Activated T-cell treated with anti-CD3 and anti-CD28 coated beads, Interleukin-2, amount 50 U/mL, for 1 hour (primary cell): ENCODE data around the gene MED7.
"Not testable (repeated sequence)": the region's sequence is repeated elsewhere in the genome, so short reads cannot be mapped to it uniquely, and the experiment has no call there.

Source experiments
- DNase-seq: peaks from one replicate; pipeline ENCODE4 v3.0.0-alpha.2; 2020

Gene MED7

DNA sequence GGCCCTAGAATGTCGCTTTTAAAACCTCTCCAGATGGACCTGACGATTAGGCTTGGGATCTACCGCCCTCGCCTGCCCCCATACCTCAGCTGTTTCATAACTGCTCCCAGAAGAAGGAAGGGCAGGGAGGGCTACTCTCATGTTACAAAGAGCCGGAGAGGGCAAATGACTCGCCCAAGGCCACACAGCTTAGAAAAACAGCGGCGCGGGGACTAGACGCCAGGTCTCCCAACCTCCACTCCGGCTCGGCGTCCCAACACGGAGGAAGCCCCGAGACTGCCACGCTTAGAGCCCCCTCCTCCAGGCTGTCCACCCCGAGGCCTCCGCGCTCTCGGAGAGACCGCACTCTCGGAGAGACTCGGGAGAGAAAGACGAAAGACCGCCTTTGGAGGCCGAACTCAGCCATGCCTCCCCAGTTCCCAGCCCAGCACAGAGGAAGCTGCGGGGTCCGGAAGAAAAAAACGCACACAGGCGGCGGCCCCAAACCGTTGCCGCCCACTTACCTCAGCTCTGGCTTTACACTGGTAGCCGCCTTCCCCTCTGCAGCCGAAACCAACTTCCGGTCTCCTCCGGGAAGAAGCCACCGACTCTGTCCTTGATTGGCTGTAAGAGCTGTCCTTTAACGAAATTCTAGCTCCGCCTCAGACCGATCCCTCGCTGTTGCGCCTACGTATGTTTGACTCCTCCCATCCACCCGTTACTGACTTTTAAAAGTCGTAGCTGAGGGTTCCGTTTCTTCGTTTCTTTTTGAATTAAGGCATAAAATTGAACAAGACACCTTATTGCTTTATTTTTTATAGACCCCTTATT is at the start of gene MED7:
Gene MED7 (minus strand): TSS at position 549 of the 810 bp plus-strand sequence. CDS start 3,434 bp downstream, outside the sequence.
- DNase-seq = peak; percentile 82

GRCh38 chr5:157189223-157189622 is 46.6 kb upstream of the MED7 start:
- no peak for DNase-seq

DNA sequence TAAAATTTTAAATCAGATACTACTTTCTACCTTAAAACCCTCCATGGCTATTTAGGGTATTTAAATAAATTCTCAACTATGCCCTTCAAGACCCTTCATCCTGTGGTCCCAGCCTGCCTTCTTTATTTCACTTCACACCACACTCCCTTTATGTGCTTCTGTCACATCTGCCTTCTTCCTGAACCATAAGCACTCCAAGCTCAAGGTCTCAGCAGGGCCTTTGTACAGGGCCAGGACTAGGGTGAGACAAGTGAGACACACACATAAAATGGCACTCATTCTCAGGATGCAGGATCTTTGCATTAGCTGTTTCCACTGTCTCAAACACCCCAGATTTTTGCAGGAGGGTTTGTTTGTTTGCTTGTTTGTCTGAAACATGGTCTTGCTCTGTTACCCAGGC is 45.6 kb upstream of the MED7 start:
- DNase-seq = no peak

GRCh38 chr5:157187046-157187754 is 44.5 kb upstream of the MED7 start:
- DNase-seq = no peak

DNA sequence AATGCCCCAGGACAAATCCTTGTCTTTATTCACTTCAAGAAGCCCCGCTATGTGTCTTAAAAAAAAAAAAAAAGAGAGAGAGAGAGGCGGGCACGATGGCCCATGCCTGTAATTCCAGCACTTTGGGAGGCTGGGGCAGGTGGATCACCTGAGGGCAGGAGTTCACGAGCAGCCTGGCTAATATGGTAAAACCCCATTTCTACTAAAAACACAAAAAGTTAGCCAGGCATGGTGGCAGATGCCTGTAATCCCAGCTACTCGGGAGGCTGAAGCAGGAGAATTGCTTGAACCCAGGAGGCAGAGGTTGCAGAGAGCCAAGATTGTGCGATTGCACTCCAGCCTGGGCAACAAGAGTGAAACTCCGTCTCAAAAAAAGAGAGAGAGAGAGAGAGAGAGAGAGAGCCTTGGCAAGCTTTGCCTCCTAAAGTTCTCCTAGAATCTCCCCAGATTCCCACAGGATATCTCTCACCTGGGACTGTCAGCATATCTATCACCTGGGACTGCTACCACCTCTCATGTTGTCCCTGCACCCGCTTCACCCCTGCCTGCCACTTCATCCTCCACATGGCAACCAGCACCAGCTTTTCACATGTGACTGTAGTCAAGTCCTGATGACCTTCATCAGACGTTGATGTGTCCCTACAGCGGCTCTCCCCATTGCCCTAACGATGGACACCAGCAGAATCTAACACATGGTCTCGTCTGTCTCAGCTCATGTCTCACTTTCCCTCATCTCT is 43.8 kb upstream of the MED7 start:
- no peak for DNase-seq

DNA sequence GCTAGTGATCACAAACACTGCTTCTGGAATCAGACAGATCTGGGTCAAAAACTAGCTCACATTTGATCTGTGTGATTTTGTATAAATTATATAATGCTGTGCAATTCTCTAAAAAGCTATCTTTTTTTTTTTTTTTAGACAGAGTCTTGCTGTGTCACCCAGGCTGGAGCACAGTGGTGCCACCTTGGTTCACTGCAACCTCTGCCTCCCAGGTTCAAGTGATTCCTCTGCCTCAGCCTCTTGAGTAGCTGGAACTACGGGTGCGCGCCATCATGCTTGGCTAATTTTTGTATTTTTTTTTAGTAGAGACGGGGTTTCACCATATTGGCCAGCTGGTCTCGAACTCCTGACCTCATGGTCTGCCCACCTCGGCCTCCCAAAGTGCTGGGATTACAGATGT is 42.5 kb upstream of the MED7 start:
- DNase-seq = not testable (repeated sequence)

- DNase-seq = no peak
Measured at GRCh38 chr5:157184117-157184670, 41.5 kb upstream of the MED7 start.

GRCh38 chr5:157182143-157182757 is 39.6 kb upstream of the MED7 start:
- no peak for DNase-seq

GRCh38 chr5:157180374-157181264 is 38.0 kb upstream of the MED7 start, which contains the start of gene ITK:
Gene ITK, plus strand, starts transcription at chr5:157180840. Its CDS starts 138 bp downstream, at chr5:157180978.
- no peak for DNase-seq

GRCh38 chr5:157178966-157179365 is 36.3 kb upstream of the MED7 start:
- no peak for DNase-seq

GRCh38 chr5:157177953-157178352 is 35.3 kb upstream of the MED7 start:
- no peak for DNase-seq

DNA sequence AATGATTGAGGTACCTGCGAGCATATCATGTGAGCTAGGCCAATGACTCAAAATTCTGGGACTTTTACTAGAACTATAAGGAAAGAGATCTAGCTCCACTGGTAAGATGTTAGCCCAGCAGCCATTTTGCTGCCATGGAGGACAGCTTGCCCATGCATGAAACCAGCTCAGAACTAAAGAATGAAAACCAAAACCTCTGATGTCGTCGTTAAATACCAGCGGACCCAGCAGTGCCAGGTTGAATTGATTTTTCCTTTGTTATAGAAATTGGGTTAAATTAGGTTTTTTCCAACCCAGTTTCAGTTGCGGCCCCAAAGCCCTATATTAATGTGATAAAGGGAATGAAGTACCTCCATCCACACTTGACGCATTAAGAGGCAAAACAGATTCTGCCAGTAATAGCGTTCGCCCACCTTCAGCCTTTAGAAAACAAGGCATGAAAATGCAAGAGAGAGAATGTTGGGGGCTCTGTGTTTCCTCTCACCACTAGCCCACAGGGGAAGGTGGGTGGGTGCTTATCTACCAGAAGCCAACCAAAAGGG is 32.5 kb upstream of the MED7 start:
- DNase-seq = no peak

DNA sequence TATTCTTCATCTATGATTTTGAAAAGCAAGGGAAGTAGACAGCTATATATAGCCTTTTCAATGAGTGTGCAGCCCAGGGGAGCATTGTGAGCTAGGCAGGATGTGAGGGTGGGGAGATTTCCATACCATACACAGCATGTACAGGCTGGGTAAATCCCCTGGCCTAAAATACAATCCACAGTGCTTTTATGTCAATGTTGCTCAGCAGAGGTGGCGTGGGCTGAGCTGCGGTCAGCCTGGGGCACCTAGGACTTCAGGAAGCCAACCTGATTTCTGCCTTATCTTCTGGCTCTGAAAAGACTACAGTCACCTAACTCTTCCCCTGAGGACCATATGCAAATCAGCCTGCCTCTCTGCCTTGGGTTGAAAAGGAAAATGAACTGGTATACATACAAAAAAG is 29.7 kb upstream of the MED7 start:
- DNase-seq = peak; percentile 69

- DNase-seq = no peak
Measured at GRCh38 chr5:157168286-157168685, 25.6 kb upstream of the MED7 start.

DNA sequence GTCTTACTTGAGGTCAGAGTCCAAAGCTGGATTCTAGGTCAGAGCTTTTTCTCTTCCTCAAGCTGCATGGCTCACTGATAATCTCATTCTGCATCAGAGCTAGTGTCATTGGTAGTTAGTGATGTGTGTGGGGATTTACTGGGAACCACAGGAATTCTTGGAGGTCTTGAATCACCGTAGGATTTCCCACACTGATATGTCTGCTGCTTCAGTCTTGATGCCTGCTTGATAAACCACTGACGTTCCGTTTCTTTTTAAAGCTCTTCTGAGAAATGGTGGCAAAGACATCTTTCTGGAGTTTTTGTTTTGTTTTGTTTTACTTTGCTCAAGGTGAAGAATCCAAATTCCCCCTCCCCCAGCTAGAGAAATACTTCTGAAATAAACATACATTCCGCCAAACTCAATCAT is 24.6 kb upstream of the MED7 start:
- DNase-seq = no peak

DNA sequence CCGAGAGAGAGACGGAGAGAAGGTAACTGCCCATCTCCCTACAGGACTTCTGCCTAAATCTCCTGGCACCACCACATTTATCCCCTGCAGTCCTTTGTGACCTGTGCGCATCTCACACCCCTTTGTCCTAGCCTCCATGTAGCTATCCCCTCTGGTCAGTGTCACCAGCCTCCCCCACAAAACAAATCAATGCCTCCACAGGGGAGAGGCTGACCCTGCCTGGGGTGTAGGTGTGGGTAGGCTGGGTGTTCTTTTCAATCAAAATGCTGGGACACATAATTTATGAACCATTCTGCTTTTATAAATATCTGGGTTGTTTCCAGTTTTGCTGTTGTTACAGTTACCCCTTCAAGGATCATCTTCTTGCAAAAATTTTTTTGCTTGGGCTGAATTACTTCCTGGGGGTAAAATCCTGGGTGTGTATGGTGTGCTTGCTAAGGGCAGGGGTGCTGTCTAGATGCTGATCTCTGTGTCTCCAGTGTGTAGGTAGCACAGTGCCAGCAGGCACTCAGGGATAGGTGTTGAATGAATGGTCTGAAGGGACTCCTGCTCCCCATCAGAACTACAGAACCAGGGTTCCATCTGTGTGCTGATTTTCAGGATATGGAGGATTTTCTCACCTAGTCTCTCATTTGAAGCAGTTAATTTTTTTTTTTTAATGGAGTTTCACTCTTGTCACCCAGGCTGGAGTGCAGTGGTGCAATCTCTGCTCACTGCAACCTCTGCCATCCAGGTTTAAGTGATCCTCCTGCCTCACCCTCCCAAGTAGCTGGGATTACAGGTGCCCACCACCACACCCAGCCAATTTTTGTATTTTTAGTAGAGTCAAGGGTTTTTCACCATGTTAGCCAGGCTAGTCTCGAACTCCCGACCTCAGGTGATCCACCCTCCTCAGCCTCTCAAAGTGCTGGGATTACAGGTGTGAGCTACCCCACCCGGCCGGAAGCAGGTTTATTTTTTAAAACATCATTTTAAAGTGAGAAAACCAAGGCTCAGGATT is 23.8 kb upstream of the MED7 start, which contains the start of gene GARIN3:
Gene GARIN3 (minus strand): TSS at position 51 of the 1,000 bp plus-strand sequence. CDS start 96 bp downstream, outside the sequence.
- DNase-seq = no peak

DNA sequence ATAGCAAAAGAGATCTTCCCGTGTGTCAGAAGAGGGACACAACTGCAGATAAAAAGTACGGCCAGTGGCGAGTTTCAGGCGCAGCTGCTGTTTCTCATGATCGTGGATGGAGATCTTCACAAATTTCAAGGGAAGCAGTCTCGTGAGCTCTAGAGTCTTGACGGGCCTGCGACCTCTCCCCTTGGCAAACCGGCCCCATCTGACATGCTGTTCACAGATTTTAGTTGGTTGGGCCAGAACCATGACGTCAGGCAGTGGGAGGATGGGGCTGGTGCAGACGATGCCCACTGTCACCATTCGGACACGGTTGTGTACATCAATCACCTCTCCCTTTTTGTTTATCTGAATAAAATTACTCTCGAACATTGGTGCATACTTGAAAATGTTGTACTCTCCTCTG is 23.0 kb upstream of the MED7 start:
- no peak for DNase-seq

DNA sequence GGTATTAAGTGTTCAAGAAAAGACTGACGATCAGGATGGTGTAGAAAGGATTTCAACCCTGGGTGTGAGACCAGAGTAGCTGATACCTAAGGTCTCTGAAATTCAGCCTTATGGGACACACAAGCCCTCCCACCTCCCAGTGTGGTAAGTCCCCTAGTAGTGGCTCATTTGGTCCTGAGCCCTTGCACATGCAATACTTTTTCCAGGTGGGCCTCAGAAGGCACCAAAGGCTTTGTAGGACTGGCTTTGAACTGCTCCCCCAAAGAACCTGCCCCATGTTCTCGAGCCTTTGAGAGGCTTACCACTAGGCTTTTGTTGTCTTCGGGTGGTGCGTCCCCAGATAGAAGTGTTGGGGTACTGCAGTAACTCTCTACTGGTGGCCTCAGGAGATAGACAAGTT is 22.6 kb upstream of the MED7 start:
- no peak for DNase-seq

DNA sequence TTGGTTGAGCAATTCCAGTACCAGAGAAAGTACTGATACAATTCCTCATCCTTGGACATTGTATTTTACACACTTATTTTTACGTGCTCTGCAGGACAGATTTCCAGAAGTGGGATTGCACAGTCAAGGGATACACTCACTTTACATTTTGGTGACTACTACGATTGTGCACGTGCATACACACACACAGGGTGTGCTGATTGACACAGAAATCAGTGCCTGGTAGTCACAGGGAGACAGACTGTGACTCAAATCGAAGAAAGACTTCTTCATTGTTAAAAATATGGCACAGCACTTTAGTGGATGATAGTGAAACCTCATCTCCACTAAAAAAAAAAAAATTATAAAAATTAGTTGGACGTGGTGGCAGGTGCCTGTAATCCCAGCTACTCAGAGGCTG is 21.9 kb upstream of the MED7 start:
- no peak for DNase-seq
